GM19240 (cell line): Measurements from ENCODE around the gene MDM1.

Experiments used
- DNase-seq: peaks from one replicate; pipeline ENCODE4 v3.0.0; 2011; ENCODE audit warnings: low spot score; ENCODE audit not compliant: insufficient read length

The MDM1 gene

DNA sequence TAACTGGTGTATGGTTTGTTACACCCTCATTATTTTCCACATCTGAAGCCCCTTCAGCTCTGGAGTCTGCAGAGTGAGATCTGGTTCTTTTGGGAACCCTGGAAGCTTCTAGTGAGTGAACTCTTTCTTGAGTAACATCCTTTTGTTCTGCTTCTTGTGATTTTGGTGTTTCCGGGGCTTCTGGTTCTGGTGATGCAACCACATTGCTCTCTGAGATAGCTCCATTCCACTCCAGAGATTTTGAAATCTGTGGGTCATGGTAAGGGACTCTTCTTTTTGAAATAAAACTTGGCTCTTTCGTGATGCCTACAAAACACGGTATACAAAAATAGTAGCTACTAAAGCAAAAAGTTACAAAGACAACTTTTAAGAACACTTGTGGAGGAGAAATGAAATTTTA is 5.4 kb downstream of the MDM1 start:
- no peak for DNase-seq

DNA sequence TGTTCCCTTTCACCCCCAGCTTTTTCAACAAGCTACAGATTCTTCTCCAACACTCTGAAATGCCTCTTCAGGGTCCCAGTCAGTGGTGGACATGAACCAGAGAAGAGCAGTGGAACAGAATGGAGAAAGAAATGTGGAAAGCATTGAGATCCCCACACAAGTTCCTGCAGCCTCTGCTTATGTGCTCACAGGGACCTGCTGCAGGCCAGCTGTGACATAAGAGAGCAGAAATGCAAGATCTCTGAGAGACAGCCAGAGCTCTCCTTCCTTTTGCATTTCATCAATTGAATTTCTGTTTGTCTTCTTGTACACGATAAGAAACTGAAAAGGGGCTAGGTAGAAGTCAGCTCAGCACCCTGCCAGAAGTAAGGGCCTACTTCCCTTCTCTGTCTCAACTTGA is 6.2 kb downstream of the MDM1 start:
- DNase-seq = no peak

DNA sequence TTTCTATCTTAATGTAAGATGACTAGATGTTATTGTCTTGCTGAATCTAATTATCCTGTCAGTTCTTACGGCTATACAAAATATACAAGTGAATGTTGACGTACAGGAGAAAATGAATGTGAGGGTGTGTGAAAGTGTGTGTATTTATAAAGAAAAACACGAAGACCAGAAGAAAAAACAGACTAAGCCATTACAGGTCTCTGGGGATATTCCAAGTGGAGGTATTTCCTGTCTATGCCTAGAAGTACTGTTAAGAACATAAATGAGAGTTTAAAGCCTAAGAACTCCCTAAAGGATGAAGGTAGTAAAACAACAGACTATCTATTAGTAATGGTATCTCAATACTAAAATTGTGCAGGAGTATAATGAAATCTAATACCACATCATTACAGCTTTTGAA is 7.6 kb downstream of the MDM1 start:
- DNase-seq = no peak

DNA sequence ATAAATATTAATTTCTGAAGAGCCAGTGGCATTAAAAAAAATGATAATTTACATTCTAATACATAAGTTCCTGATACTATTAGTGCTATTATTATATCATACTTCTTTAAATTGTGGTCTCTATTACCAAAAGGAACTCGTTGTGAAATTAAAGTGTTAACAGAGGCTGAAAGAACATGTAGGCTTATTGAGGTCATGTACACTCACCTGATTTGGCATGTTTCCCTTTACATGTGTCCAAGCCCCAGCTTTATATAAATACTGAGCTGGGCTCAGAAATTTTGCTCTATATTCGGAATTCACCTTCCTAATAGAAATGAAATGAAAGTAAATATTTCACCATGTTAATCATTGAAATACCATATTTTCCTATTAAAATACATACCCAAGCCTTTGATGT is 11.0 kb downstream of the MDM1 start:
- DNase-seq = no peak

DNA sequence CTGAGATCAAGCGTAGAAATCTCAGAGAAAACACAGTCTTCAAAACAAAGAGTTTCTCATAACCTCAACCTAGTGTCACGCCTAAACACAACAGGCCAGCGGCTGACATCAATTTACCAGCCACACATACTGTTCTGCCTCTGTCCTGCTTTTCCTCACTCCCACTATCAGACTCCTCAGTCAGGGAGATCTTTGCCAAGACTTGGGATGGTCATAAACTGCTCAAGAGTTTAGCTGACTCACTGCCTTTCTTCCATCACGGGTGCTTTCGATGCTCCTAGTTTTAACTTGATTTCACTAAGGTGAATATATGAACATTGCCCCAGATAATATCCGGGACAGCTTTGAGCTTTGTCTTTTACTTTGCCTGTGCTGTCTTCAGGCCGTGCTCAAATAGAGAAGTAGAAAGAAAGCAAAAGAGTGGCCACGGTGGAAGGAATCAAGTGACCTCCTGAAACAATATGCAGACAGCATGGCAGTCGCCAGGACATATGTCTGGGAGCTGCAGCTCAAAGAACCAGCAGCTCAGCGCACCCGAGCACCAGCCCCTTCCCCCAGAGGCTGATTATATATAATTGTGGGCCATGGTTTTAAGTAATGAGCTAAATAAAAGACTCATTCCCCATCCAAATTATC is 12.1 kb downstream of the MDM1 start:
- no peak for DNase-seq

DNA sequence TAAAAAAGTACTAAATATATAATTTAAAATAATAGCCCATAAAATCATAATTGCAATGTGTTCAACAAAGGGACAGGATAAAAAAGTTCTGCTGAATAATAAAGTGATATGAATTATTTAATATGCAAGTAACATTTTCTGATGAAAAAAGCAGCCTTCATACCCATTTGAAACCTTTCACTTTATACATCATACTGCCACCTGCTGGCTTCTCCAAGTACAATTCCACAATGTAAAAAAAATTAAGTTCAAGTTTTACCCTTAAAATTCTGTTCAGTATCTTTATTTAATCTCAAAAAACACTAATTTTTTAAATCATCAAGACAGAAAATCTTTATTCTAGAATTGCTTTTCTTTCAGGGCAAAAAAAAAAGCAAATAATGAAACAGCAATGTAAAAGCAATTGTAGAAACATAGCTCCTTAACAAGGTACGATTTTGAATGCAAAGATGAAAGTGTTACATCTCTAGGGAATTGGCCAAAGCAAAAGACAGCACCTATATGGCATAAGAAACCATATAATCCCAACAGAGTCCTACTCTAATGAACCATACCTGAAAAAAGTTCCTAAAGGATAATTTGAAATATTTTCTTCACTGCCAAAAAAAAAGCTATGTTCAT is 15.0 kb downstream of the MDM1 start:
- peak; percentile 7 for DNase-seq

DNA sequence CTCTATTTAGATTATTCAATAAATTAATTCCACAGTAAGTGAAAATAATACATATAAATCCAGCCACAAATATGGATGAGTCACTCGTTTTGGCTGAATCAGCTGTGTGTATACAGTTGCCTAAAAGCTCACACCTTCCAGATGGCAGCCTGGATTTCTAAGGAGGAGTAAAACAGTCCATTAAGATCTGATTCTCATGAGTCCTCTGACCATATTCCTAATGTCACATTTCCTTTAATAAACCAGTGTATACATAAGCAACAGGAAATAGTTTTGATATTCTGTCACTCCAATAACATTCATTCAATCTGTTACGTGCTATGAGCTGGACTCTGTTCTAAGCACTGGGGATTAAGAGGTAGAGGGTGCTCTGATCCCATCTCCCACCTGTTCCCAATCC is 21.8 kb downstream of the MDM1 start:
- no peak for DNase-seq

DNA sequence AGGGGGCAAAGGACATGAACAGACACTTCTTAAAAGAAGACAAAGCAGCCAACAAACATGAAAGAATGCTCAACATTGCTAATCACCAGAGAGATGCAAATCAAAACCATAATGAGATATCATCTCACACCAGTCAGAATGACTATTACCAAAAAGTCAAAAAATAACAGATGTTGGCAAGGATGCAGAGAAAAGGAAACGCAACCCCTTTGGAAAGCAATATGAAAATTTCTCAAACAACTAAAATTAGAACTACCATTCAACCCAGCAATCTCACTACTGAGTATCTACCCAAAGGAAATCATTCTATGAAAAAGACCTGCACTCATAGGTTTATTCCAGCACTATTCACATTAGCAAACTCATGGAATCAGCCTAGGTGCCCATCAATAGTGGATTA is 25.6 kb downstream of the MDM1 start:
- DNase-seq = no peak

DNA sequence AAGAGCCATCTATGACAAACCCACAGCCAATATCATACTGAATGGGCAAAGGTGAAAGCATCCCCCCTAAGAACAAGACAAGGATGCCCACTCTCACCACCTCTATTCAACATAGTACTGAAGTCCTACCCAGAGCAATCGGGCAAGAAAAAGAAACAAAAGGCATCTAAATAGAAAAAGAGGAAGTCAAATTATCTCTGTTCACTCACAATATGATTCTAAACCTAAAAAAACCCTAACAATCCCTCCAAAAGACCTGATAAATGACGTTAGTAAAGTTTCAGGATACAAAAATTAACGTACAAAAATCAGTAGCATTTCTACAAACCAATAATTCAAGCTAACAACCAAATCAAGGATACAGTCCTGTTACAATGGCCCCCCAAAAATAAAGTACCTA is 26.9 kb downstream of the MDM1 start:
- no peak for DNase-seq

DNA sequence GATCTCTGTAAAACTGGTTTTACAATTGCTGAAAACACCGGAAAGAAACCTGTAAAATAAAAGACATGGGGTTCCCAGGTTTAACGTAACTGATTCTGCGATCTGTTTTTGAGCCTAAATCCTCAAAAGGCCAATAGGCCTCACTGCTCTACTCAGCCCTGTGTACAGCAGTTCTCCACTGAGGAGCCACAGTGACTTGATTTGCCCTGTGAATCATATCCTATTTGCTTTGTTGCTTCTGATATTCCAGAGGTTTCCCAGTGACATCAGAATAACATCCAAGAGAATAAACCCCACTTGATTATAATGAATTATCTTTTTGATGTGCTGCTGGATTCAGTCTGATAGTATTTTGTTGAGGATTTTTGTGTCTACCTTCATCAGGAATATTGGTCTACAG is 27.5 kb downstream of the MDM1 start:
- no peak for DNase-seq

DNA sequence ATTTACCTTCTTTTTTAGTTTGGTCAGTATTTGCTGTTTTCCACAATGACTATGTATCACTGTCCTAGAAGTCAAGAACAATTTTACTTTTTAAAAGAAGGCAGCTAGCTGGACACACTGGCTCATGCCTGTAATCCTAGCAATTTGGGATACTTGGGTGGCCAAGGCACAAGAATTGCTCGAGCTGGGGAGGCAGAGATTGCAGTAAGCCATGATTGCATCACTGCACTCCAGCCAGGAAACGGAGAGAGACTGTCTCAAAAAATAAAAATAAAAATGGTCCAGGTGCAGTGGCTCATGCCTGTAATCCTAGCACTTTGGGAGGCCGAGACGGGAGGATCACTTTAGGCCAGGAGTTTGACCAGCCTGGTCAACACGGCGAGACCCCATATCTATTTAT is 28.3 kb downstream of the MDM1 start:
- DNase-seq = no peak

DNA sequence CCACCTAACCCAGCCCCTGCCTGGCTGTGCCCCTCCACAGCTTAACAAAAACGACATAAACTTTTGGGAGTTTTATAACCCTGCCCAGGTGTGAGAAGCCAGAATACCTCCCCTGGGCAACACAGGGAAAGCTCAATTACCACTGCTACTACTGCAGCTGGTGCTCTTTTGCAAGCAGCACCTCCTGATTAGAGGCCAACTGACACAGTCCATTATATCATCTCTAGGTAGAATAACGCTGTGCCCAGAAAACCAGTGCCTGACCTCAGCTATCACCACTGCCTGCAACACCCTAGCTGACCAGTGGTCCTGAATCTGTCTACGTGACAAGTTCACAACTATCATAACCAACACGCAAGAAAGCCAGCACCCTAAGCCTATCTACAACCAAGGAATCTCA is 34.2 kb downstream of the MDM1 start:
- no peak for DNase-seq

DNA sequence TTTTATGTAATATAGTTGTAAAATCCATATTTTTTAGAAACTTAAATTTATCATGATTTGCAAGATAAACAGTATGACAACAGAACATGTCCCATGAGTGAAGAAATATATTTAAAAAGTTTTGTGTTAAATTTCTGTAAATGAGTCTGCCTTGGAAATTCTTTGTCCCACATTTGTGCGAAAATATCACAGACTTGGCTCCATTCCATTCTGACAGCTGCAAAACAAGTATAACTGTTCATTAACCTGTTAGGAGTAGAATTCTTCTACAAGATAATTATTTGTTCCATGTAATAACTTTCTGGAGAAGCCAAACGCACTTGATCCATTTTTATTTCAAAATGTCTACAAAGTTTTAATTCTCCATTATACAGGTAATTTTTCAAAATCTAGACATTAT is 37.9 kb downstream of the MDM1 start:
- DNase-seq = no peak

DNA sequence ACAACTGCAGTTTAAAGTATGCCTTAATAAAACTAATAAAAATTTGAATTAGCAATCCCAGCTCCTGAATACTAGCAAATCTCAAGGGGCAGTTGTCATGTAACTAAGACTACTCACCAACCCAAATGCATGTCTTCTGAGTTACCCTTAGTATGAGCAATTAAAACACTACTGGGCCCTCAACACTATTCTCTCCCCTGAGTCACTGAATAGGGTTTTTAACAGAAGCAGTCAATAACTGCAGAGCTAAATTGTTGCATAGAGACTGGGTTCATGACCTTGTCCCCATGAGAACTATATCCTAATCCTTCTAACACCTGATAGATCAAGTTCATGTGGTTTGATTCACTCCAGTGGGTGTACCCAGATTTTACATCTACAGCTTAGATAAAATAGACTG is 38.8 kb downstream of the MDM1 start:
- no peak for DNase-seq

DNA sequence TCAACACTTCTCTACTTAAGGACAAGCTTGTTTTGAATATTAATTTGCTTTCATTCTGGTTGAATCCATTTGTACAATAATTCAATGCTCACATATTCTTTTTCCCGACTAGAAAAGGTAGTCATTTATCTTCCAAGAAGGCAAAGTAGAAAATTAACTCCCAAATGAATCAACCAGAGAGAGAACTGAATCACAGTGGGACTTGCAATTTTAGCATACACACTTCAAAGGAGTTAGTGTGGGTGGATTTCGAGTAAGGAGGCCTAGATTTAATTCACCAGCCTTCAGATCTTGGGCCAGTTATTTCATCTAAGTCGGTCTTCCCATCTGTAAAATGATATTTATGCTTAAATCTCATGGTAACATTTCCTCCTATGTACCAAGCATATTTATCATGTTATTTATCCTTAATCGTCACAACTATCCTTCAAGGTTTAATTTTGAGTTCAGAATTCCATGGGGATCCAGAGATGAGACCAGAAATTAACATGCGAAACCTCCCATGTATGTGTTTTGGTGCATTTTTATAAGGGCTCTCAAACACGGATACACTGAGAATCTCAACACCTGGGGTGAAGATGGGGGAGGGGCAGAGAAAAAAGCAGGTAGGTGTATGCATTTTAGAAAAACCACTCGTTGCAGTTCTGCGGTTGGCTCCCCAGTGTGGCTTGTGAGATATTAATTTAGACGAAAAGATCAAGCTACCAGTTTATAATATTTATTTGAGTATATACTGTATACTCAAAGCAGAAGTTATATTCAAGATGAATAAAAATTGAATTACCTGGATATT is 39.8 kb downstream of the MDM1 start:
- no peak for DNase-seq

DNA sequence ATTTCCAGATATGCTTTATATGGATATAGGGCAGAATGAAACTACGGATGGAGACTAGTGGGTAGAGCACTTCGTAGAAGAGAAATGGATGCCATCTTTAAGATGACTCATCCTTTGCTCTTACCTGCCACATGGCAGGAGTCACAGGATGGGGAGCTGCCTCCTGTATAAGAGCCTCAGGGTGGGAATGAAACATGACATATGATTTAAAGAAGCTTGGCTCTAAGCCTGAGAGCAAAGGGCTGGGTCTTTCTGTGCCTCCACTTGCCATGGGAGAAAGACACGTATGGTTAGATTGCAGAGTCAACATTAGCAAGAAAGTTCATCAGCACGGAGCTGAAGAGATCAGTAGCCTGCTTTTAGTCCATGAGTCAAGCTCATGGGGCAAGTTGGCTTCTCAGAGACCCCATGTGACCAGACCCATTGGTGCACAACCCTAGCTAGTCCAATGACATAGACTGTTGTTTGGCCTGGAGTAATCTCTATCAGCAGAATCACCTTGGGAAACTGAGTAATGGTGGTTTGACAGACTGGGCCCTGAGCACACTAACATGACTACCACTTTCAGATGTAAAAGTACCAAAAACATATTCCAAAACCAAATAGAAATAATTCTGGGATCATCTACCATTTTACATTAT is 40.6 kb downstream of the MDM1 start:
- DNase-seq = no peak

DNA sequence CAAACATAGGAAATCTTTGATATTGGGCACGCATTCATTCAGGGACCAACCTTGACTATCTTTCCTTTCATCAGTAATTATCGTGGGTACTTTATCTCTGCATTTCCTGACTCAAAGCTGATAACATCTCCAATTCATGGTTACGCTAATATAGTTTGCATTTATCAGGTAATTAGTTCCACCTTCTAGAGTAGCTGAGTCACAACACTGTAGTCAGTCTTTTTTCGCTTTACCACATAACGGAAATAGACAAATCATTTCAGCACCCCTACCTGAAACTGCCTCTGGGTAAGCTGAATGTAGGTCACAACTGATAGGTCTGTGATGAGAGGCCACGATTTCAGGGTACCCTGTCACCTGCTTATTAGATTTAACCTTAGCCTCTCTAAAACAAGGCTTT is 42.0 kb downstream of the MDM1 start:
- DNase-seq = peak; percentile 12

DNA sequence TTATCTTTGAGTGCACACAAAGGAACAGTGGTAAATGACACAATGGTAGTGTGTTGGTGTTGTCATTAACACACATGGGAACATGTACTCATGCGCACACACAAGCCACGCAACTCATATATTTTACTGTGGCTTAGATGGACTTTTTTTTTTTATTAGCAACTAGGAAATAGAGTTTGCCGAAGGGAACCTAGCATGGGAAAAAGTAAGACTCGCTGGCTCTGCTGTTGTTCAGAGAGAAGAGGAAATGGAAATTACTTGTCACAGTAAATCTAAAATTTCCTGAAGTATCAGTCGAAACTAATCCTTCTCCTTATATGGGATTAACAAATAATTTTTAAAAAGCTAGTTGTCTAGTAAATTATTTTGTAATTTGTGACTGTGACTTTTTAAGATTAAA is 45.1 kb downstream of the MDM1 start:
- DNase-seq = no peak

DNA sequence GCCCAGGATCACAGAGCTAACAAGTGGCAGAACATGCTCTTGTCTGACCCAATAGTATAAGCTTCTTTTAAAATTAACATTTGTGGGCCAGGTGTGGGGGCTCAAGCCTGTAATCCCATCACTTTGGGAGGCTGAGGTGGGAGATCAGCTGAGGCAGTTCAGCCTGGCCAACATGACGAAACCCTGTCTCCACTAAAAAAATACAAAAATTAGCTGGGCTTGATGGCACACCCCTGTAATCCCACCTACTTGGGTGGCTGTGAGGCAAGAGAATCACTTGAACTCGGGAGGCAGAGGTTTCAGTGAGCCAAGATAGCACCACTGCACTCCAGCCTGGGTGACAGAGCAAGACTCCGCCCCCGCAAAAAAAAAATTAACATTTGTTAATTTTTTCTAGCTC is 45.8 kb downstream of the MDM1 start:
- no peak for DNase-seq

DNA sequence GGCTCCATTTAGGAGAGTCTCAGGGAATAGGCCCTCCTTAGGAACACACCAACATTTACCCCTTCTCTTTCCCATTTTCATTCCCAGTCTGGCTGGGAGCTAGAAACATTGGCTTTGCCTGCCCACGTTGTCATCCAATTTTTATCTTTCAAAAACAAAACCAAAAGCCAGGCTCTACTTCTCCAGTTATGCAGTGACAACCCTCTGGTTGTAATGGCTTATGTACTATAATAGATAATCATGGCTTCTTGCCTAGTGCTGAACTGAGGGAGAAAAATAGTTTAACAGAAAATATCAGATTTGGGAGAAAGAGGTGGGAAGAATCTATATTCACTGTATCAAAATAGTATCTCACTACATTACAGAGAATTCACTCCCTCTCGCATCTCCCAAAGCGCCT is 46.6 kb downstream of the MDM1 start:
- no peak for DNase-seq

DNA sequence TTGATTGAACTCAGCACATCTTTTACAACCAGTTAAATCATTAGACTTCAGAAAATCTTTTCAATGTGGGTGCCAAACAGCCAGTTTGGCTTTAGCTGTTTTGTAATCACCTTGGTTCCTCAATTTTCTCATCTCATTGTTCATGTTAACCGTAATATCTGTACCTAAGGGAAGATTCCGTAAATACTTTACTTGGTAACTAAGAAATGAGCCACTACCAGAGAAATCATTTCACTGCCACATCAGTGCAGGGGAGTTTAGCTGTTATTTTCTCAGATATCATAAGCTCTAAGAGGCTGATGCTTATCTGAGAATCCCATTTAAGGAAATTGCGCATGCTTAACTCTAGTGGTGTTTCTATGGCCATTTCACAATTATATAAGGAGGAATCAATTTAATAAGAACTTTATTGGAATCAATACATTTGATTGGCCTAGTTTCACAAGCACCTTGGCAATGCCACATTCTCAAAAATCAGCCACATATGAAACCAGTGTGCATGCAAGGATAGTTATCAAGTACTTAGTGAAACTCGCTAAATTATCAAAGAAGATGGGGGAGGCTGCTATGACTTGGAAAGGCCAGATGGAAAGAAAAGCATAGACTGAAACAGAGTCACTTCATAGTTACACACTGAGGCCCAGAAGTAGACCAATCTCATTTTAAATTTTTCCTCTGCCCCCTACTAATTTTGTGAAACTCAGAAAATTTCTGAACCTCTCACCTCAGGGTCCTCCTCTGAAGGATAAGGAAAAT is 50.7 kb downstream of the MDM1 start:
- no peak for DNase-seq

DNA sequence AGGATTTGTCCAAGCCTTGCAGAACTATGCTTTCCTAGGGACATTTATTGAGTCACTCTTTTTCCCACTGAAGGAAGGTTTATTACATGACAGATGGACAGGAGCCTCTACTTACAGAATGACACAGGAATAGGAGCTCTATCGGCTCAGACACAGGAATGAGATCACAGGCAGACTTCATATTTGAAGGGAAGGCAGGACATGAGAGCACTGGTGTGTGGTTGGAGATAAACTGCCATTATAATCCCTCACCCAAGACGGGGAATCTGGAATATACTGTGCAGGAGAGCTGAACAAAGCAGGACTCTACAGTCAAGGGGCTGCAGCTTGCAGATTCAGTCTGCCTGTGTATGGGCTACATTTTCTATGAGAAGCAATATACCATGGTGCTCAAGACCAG is 51.9 kb downstream of the MDM1 start:
- DNase-seq = no peak
